GM19023 (cell line): ENCODE measurements around the gene ZIC2.
"Not testable (repeated sequence)": the region's sequence is repeated elsewhere in the genome, so short reads cannot be mapped to it uniquely, and the experiment has no call there.

Experiments used
- ATAC-seq: cut with Tn5 transposase; IDR thresholded peaks from one replicate; pipeline ENCODE4 v1.9.1; 2021; ENCODE audit warnings: mild to moderate bottlenecking, moderate library complexity; ENCODE audit not compliant: unreplicated experiment

The ZIC2 gene

GRCh38 chr13:99995589-99996380 is 14.2 kb downstream of the ZIC2 start:
- no peak for ATAC-seq

GRCh38 chr13:99996381-99996973 is 14.9 kb downstream of the ZIC2 start:
- ATAC-seq, result no peak

- no peak for ATAC-seq
Measured at GRCh38 chr13:99997702-99998214, 16.2 kb downstream of the ZIC2 start.

- no peak for ATAC-seq
Measured at GRCh38 chr13:99998261-99998660, 16.7 kb downstream of the ZIC2 start.

GRCh38 chr13:100014621-100015020 is 33.0 kb downstream of the ZIC2 start:
- ATAC-seq, result no peak

GRCh38 chr13:100019780-100020356 is 38.3 kb downstream of the ZIC2 start:
- no peak for ATAC-seq

GRCh38 chr13:100022798-100023197 is 41.2 kb downstream of the ZIC2 start:
- no peak for ATAC-seq

- no peak for ATAC-seq
Measured at GRCh38 chr13:100024023-100024422, 42.4 kb downstream of the ZIC2 start.

- no peak for ATAC-seq
Measured at GRCh38 chr13:100029933-100030332, 48.3 kb downstream of the ZIC2 start.

GRCh38 chr13:100032642-100033041 is 51.1 kb downstream of the ZIC2 start:
- ATAC-seq, result not testable (repeated sequence)

- ATAC-seq, result no peak
Measured at GRCh38 chr13:100035936-100036335, 54.4 kb downstream of the ZIC2 start.
